CD14-positive monocyte (primary cell): ENCODE measurements around the gene SRPRB. TPM values are rescaled to one million over a fixed set of nuclear protein-coding genes. Genes with fewer than 3 reads are reported as not detected.

Experiments used
- DNase-seq, 3 donors: peaks; one replicate each; pipeline ENCODE4 v3.0.0-alpha.2; 2011 to 2022
- H2AFZ ChIP-seq: 2 replicates; pipeline ENCODE4 v1.6.0; 2012; ENCODE audit warnings: mild to moderate bottlenecking, low read depth, low read length, inconsistent platforms; ENCODE audit not compliant: insufficient read depth, poor library complexity, severe bottlenecking
- H3K27ac ChIP-seq, 2 donors: 1 replicate in 1 of 2; 2 replicates in 1 of 2; pipeline ENCODE4 v1.5.1; 2012 to 2013; ENCODE audit warnings: low read length in 2 of 2, control low read depth in 1 of 2, inconsistent platforms in 1 of 2, low read depth in 1 of 2, mild to moderate bottlenecking in 1 of 2
- H3K27me3 ChIP-seq, 2 donors: one replicate each; pipeline versions ENCODE4 v1.6.0 to v1.6.1; 2011 to 2013; ENCODE audit warnings: low read length in 2 of 2; ENCODE audit not compliant: control insufficient read depth in 2 of 2, insufficient read depth in 2 of 2
- H3K36me3 ChIP-seq, 2 donors: replicated peaks in 1 of 2; 1 replicate in 1 of 2; 2 replicates in 1 of 2; pipeline versions ENCODE4 v1.5.1 to v1.6.1; 2012 to 2013; ENCODE audit warnings: low read length in 2 of 2, control low read depth in 1 of 2, inconsistent platforms in 1 of 2, mild to moderate bottlenecking in 1 of 2; ENCODE audit not compliant: insufficient read depth in 2 of 2, control insufficient read depth in 1 of 2
- H3K4me1 ChIP-seq, 2 donors: 1 replicate in 1 of 2; 2 replicates in 1 of 2; pipeline versions ENCODE4 v1.5.1 to v1.6.1; 2012 to 2013; ENCODE audit warnings: low read length in 2 of 2, control low read depth in 1 of 2, inconsistent platforms in 1 of 2, mild to moderate bottlenecking in 1 of 2, moderate library complexity in 1 of 2; ENCODE audit not compliant: insufficient read depth in 2 of 2, control insufficient read depth in 1 of 2
- H3K4me2 ChIP-seq: replicated peaks from 2 replicates; pipeline ENCODE3; 2012; ENCODE audit warnings: low read length, moderate library complexity, mild to moderate bottlenecking; ENCODE audit not compliant: poor library complexity, severe bottlenecking; ENCODE audit errors: extremely low read depth
- H3K4me3 ChIP-seq, 3 experiments: fragments of 200-600 bp in 1 of 3; sonication (generic) in 1 of 3; replicated peaks in 1 of 3; 1 replicate in 2 of 3; 2 replicates in 1 of 3; pipeline ENCODE4 v1.5.1; 2011 to 2013; ENCODE audit warnings: low read length in 3 of 3, mild to moderate bottlenecking in 3 of 3, control low read depth in 2 of 3, low read depth in 2 of 3, inconsistent platforms in 1 of 3, moderate library complexity in 1 of 3
- H3K79me2 ChIP-seq: 2 replicates; pipeline ENCODE4 v1.6.0; 2012; ENCODE audit warnings: mild to moderate bottlenecking, control low read depth, inconsistent platforms, low read length, moderate library complexity; ENCODE audit not compliant: insufficient read depth
- H3K9ac ChIP-seq: 2 replicates; pipeline ENCODE4 v1.6.0; 2017; ENCODE audit warnings: low read length, mild to moderate bottlenecking; ENCODE audit not compliant: insufficient read depth, poor library complexity, severe bottlenecking
- H3K9me3 ChIP-seq, 2 donors: replicated peaks in 1 of 2; 1 replicate in 1 of 2; 2 replicates in 1 of 2; pipeline versions ENCODE4 v1.5.1 to v1.6.1; 2012 to 2013; ENCODE audit warnings: low read length in 2 of 2, control low read depth in 1 of 2; ENCODE audit not compliant: control insufficient read depth in 1 of 2, insufficient read depth in 1 of 2
- H4K20me1 ChIP-seq: 2 replicates; pipeline ENCODE4 v1.6.0; 2012; ENCODE audit warnings: mild to moderate bottlenecking, low read length, control low read depth, moderate library complexity; ENCODE audit not compliant: insufficient read depth
- H3K27ac Mint-ChIP-seq, 7 donors: one replicate each; pipeline ENCODE4 v1.8.0; 2020; ENCODE audit warnings: mild to moderate bottlenecking in 7 of 7, mixed read lengths in 7 of 7, moderate library complexity in 6 of 7, inconsistent platforms in 2 of 7
- H3K27me3 Mint-ChIP-seq, 3 donors: one replicate each; pipeline ENCODE4 v1.8.0; 2021 to 2022; ENCODE audit warnings: low read depth in 3 of 3, mild to moderate bottlenecking in 3 of 3, mixed read lengths in 3 of 3, moderate library complexity in 3 of 3, inconsistent platforms in 1 of 3
- H3K36me3 Mint-ChIP-seq, 2 donors: one replicate each; pipeline ENCODE4 v1.8.0; 2020; ENCODE audit warnings: mixed read lengths in 2 of 2, inconsistent platforms in 1 of 2, mild to moderate bottlenecking in 1 of 2
- H3K4me1 Mint-ChIP-seq: one replicate; pipeline ENCODE4 v1.8.0; 2020; ENCODE audit warnings: mild to moderate bottlenecking, mixed read lengths
- H3K4me3 Mint-ChIP-seq, 2 donors: one replicate each; pipeline ENCODE4 v1.8.0; 2020; ENCODE audit warnings: mild to moderate bottlenecking in 2 of 2, mixed read lengths in 2 of 2, moderate library complexity in 1 of 2
- H3K9me3 Mint-ChIP-seq, 7 donors: one replicate each; pipeline ENCODE4 v1.8.0; 2020 to 2022; ENCODE audit warnings: mixed read lengths in 7 of 7, mild to moderate bottlenecking in 6 of 7, moderate library complexity in 6 of 7, inconsistent platforms in 2 of 7
- WGBS: methylation state at CpG from one replicate; pipeline ENCODE4 v1.1.5; 2013; ENCODE audit warnings: missing lambda C conversion rate; ENCODE audit not compliant: insufficient coverage; 5-methylcytosine and 5-hydroxymethylcytosine counted together
- intact Hi-C, 2 donors: fragments of 100-400 bp; cut with micrococcal nuclease; formaldehyde crosslinking; loops; one replicate each; pipeline versions ENCODE4 v1.15.0 to v1.15.1; 2023
- polyA plus RNA-seq, 3 donors: library from polyadenylated mRNA; depleted of rRNA in 1 of 3; unstranded in 2 of 3; stranded (reverse) in 1 of 3; fragments of 300-500 nt in 2 of 3; fragments of >200 nt in 1 of 3; fragmentation: Illumina TruSeq in 2 of 3; gene quantifications; 1 replicate in 2 of 3; 2 replicates in 1 of 3; pipeline ENCODE4 v1.2.3, GENCODE V29; 2012 to 2021
- TF ChIP-seq, protein P1 (sequence below): fragments of 200-600 bp; IDR thresholded peaks from one replicate; pipeline ENCODE4 v1.8.0; 2022; ENCODE audit warnings: antibody characterized with exemption, mild to moderate bottlenecking

The SRPRB gene
- polyA plus RNA-seq, 3 donors, result 6.1 to 30.6 (median 29.9) TPM

DNA sequence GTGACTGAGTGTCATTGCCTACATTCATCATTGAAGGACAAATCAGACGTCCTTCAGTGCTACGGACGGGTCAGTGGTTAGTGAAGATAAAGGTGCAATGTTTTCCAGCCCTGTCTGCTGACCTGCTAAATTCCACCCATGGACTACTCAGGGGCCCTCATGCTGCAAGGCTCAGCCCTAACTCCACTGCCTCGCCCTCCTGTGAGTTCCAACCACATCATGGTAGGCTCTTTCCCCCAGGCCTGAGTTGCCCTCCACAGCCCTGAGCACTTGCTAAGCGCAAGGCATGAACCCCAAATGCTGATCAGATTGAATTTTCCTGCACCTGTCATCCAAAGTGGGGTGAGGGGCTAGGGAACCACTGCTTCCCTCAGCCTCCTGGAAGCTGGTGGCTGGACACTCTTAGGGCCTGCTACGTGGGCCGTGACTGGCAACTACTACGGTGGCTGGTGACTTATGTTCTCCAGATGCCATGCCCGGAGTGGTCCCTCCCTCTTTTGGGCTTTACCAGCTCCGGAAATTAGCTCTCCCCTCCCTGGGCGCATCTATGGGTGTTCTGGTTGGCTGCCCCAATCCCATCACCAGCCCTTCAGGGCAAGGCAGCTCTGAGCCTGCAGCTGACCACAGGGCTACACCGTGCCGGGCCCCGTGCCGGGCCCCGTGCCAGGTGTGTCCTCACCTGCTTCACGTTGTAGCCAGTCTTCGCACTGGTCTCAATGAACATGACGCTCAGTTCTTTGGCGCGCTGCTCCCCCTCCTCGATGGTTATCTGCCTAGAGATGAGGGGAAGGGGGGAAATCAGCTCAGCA, 32.1 kb downstream of the SRPRB start:
- Histone ChIP-seq H3K9me3 (no peaks in the 10 kb centered on the region), H3K4me3 (no peak overlapping the region), H3K4me2 (no peak overlapping the region), H3K79me2 (no peaks in the 10 kb centered on the region), H2AFZ (no peak overlapping the region), H4K20me1 (no peaks in the 10 kb centered on the region), H3K27me3 (no peaks in the 10 kb centered on the region), H3K4me1 (no peaks in the 10 kb centered on the region), H3K27ac (no peak overlapping the region), H3K9ac (no peak overlapping the region), H3K36me3 (no peaks in the 10 kb centered on the region)
- no peak overlapping the region for H3K4me3 Mint-ChIP-seq
- H3K4me1 Mint-ChIP-seq, result no peaks in the 10 kb centered on the region
- no peaks in the 10 kb centered on the region for H3K9me3 Mint-ChIP-seq
- no peaks in the 10 kb centered on the region for H3K36me3 Mint-ChIP-seq
- H3K27ac Mint-ChIP-seq, result no peak overlapping the region
- intact Hi-C loops, result no loop called here
- DNase-seq, result no peak
- WGBS, result 93% methylated on average over 16 of the region's 22 CpGs
- H3K27me3 Mint-ChIP-seq, result peaks cover 0 to 2% (median 1%) of the 10 kb centered on the region in 3 donors
- TF ChIP-seq, protein P1, sequence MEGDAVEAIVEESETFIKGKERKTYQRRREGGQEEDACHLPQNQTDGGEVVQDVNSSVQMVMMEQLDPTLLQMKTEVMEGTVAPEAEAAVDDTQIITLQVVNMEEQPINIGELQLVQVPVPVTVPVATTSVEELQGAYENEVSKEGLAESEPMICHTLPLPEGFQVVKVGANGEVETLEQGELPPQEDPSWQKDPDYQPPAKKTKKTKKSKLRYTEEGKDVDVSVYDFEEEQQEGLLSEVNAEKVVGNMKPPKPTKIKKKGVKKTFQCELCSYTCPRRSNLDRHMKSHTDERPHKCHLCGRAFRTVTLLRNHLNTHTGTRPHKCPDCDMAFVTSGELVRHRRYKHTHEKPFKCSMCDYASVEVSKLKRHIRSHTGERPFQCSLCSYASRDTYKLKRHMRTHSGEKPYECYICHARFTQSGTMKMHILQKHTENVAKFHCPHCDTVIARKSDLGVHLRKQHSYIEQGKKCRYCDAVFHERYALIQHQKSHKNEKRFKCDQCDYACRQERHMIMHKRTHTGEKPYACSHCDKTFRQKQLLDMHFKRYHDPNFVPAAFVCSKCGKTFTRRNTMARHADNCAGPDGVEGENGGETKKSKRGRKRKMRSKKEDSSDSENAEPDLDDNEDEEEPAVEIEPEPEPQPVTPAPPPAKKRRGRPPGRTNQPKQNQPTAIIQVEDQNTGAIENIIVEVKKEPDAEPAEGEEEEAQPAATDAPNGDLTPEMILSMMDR, result no peak

DNA sequence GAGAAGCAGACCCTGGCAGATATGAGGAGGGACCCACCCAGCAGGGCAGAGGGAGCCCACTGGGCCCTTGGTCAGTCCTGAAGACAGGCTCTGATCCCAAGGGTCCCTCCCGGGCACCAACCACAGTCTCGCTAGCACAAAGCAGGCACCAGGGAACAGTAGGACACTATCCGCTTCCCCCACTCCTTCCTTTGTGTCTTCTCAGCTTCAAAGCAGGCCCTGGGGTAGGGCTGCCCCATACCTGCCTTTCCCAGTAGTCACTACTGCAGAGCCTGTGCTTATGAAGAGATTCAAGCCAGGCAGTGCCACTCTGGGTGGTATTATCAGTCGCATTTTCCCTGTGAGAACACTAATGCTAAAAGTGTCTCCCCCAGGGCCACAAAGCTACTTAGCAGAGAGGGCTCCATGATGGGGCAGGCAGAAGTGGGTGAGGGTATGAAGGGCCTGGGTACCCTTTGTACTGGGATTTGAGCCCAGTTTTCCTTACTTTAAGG, 32.7 kb downstream of the SRPRB start:
- Histone ChIP-seq H3K9ac (no peak overlapping the region), H3K4me2 (no peak overlapping the region), H4K20me1 (no peaks in the 10 kb centered on the region), H3K9me3 (no peaks in the 10 kb centered on the region), H3K4me1 (no peaks in the 10 kb centered on the region), H3K79me2 (no peaks in the 10 kb centered on the region), H3K4me3 (no peak overlapping the region), H3K27ac (no peak overlapping the region), H3K27me3 (no peaks in the 10 kb centered on the region), H2AFZ (no peak overlapping the region), H3K36me3 (no peaks in the 10 kb centered on the region)
- Mint-ChIP-seq H3K4me1 (no peaks in the 10 kb centered on the region), H3K9me3 (no peaks in the 10 kb centered on the region), H3K36me3 (no peaks in the 10 kb centered on the region), H3K27me3 (peaks cover 0 to 2% (median 1%) of the 10 kb centered on the region in 3 donors), H3K27ac (no peak overlapping the region), H3K4me3 (no peak overlapping the region)
- no peak for DNase-seq
- 100% methylated on average over 3 of the region's 4 CpGs for WGBS
- TF ChIP-seq, protein P1, result no peak
- intact Hi-C loops, result no loop called here
